ENCODE results near the gene GNLY. TPM values are rescaled to one million over a fixed set of nuclear protein-coding genes. Genes with fewer than 3 reads are reported as not detected.
A peak's percentile ranks its signal among the peaks of the same experiment; 100 is the strongest.

The GNLY gene
- total RNA-seq (10 to 100 TPM in 1 of 2 donors, 1 to 10 TPM in 1; 9.9 to 14.8 TPM), total RNA-seq (0 to 0.38 reads per million in 2 donors)

GRCh38 chr2:85694052-85695025, at the start of gene GNLY:
GNLY (plus strand) TSS chr2:85694358; CDS start chr2:85694419, 61 bp downstream.
- Mint-ChIP-seq H3K27ac (peak within 1 kb of the TSS; percentile 27), H3K27me3 (peaks cover 14% of the 10 kb centered on the region), H3K4me1 (no peaks in the 10 kb centered on the region), H3K36me3 (ENCODE audit: low read depth) (no peaks in the 10 kb centered on the region), H3K4me3 (no peak within 1 kb of the TSS)
- ATAC-seq (no peak), DNase-seq (no peak)
- H3K9me3 ChIP-seq (ENCODE audit: control insufficient read depth, low read length, poor library complexity, severe bottlenecking): no peaks in the 10 kb centered on the region

- no peak for ATAC-seq
- Mint-ChIP-seq H3K27me3 (no peaks in the 10 kb centered on the region), H3K36me3 (ENCODE audit: low read depth) (peaks cover 13% of the 10 kb centered on the region), H3K4me3 (no peak overlapping the region), H3K4me1 (peaks cover 10% of the 10 kb centered on the region), H3K27ac (peak overlapping the region; percentile 11)
- no peaks in the 10 kb centered on the region for H3K9me3 ChIP-seq (ENCODE audit: control insufficient read depth, low read length, poor library complexity, severe bottlenecking)
- no peak for DNase-seq
Measured at GRCh38 chr2:85644909-85645308, 49.2 kb upstream of the GNLY start.

GRCh38 chr2:85646166-85646565, 48.0 kb upstream of the GNLY start:
- no peak for DNase-seq
- H3K27me3 Mint-ChIP-seq: no peaks in the 10 kb centered on the region
- no peaks in the 10 kb centered on the region for H3K9me3 ChIP-seq (ENCODE audit: control insufficient read depth, low read length, poor library complexity, severe bottlenecking)
- H3K27ac Mint-ChIP-seq: peak overlapping the region; percentile 16
- H3K36me3 Mint-ChIP-seq (ENCODE audit: low read depth): peaks cover 13% of the 10 kb centered on the region
- ATAC-seq: no peak
- peaks cover 10% of the 10 kb centered on the region for H3K4me1 Mint-ChIP-seq
- no peak overlapping the region for H3K4me3 Mint-ChIP-seq

- H3K9me3 ChIP-seq (ENCODE audit: control insufficient read depth, low read length, poor library complexity, severe bottlenecking): no peaks in the 10 kb centered on the region
- Mint-ChIP-seq H3K27me3 (no peaks in the 10 kb centered on the region), H3K36me3 (ENCODE audit: low read depth) (peaks cover 12% of the 10 kb centered on the region), H3K4me1 (peaks cover 3% of the 10 kb centered on the region), H3K4me3 (no peak overlapping the region), H3K27ac (peak overlapping the region; percentile 8)
- DNase-seq: no peak
- ATAC-seq: peak; percentile 60
Measured at GRCh38 chr2:85647823-85648526, 46.2 kb upstream of the GNLY start.

GRCh38 chr2:85648619-85649018, 45.5 kb upstream of the GNLY start:
- peak; percentile 36 for ATAC-seq
- H3K4me3 Mint-ChIP-seq: no peak overlapping the region
- no peaks in the 10 kb centered on the region for H3K9me3 ChIP-seq (ENCODE audit: control insufficient read depth, low read length, poor library complexity, severe bottlenecking)
- H3K27ac Mint-ChIP-seq: peak overlapping the region; percentile 8
- H3K4me1 Mint-ChIP-seq: peaks cover 3% of the 10 kb centered on the region
- DNase-seq: no peak
- H3K36me3 Mint-ChIP-seq (ENCODE audit: low read depth): peaks cover 12% of the 10 kb centered on the region
- H3K27me3 Mint-ChIP-seq: no peaks in the 10 kb centered on the region

- no peak overlapping the region for H3K4me3 Mint-ChIP-seq
- DNase-seq: no peak
- H3K36me3 Mint-ChIP-seq (ENCODE audit: low read depth): peaks cover 12% of the 10 kb centered on the region
- ATAC-seq: no peak
- H3K9me3 ChIP-seq (ENCODE audit: control insufficient read depth, low read length, poor library complexity, severe bottlenecking): no peaks in the 10 kb centered on the region
- H3K27me3 Mint-ChIP-seq: no peaks in the 10 kb centered on the region
- H3K4me1 Mint-ChIP-seq: peaks cover 3% of the 10 kb centered on the region
- peak overlapping the region; percentile 14 for H3K27ac Mint-ChIP-seq
Measured at GRCh38 chr2:85649201-85650190, 44.7 kb upstream of the GNLY start.

- no peak overlapping the region for H3K27ac Mint-ChIP-seq
- H3K4me3 Mint-ChIP-seq: no peak overlapping the region
- H3K27me3 Mint-ChIP-seq: no peaks in the 10 kb centered on the region
- no peaks in the 10 kb centered on the region for H3K9me3 ChIP-seq (ENCODE audit: control insufficient read depth, low read length, poor library complexity, severe bottlenecking)
- peaks cover 3% of the 10 kb centered on the region for H3K4me1 Mint-ChIP-seq
- peaks cover 12% of the 10 kb centered on the region for H3K36me3 Mint-ChIP-seq (ENCODE audit: low read depth)
- ATAC-seq (no peak), DNase-seq (no peak)
Measured at GRCh38 chr2:85650456-85650855, 43.7 kb upstream of the GNLY start.

GRCh38 chr2:85651097-85651496, 43.1 kb upstream of the GNLY start:
- H3K4me3 Mint-ChIP-seq: no peak overlapping the region
- ATAC-seq: no peak
- H3K4me1 Mint-ChIP-seq: peaks cover 5% of the 10 kb centered on the region
- H3K27ac Mint-ChIP-seq: no peak overlapping the region
- H3K36me3 Mint-ChIP-seq (ENCODE audit: low read depth): peaks cover 15% of the 10 kb centered on the region
- DNase-seq: no peak
- H3K9me3 ChIP-seq (ENCODE audit: control insufficient read depth, low read length, poor library complexity, severe bottlenecking): no peaks in the 10 kb centered on the region
- H3K27me3 Mint-ChIP-seq: no peaks in the 10 kb centered on the region

- no peak overlapping the region for H3K27ac Mint-ChIP-seq
- H3K4me3 Mint-ChIP-seq: no peak overlapping the region
- ATAC-seq: no peak
- H3K4me1 Mint-ChIP-seq: peaks cover 5% of the 10 kb centered on the region
- H3K9me3 ChIP-seq (ENCODE audit: control insufficient read depth, low read length, poor library complexity, severe bottlenecking): no peaks in the 10 kb centered on the region
- DNase-seq: no peak
- H3K36me3 Mint-ChIP-seq (ENCODE audit: low read depth): peaks cover 16% of the 10 kb centered on the region
- H3K27me3 Mint-ChIP-seq: no peaks in the 10 kb centered on the region
Measured at GRCh38 chr2:85652056-85652455, 42.1 kb upstream of the GNLY start.

- Mint-ChIP-seq H3K4me1 (peaks cover 2% of the 10 kb centered on the region), H3K36me3 (ENCODE audit: low read depth) (peaks cover 14% of the 10 kb centered on the region), H3K4me3 (no peak overlapping the region), H3K27me3 (no peaks in the 10 kb centered on the region), H3K27ac (peak overlapping the region; percentile 45)
- H3K9me3 ChIP-seq (ENCODE audit: control insufficient read depth, low read length, poor library complexity, severe bottlenecking): no peaks in the 10 kb centered on the region
- no peak for ATAC-seq
- no peak for DNase-seq
Measured at GRCh38 chr2:85653996-85654395, 40.2 kb upstream of the GNLY start.

GRCh38 chr2:85655961-85656417, 38.2 kb upstream of the GNLY start:
- H3K4me1 Mint-ChIP-seq: peaks cover 2% of the 10 kb centered on the region
- H3K27ac Mint-ChIP-seq: peak overlapping the region; percentile 67
- H3K9me3 ChIP-seq (ENCODE audit: control insufficient read depth, low read length, poor library complexity, severe bottlenecking): no peaks in the 10 kb centered on the region
- ATAC-seq (no peak), DNase-seq (no peak)
- no peaks in the 10 kb centered on the region for H3K27me3 Mint-ChIP-seq
- no peak overlapping the region for H3K4me3 Mint-ChIP-seq
- H3K36me3 Mint-ChIP-seq (ENCODE audit: low read depth): peaks cover 9% of the 10 kb centered on the region

GRCh38 chr2:85656468-85656867, 37.7 kb upstream of the GNLY start:
- Mint-ChIP-seq H3K36me3 (ENCODE audit: low read depth) (peaks cover 9% of the 10 kb centered on the region), H3K27me3 (no peaks in the 10 kb centered on the region), H3K4me1 (peaks cover 2% of the 10 kb centered on the region), H3K27ac (peak overlapping the region; percentile 67), H3K4me3 (no peak overlapping the region)
- ATAC-seq: no peak
- no peak for DNase-seq
- H3K9me3 ChIP-seq (ENCODE audit: control insufficient read depth, low read length, poor library complexity, severe bottlenecking): no peaks in the 10 kb centered on the region

Measured in T-helper 17 cell (primary cell).